C1 segment of cervical spinal cord (tissue), 14 donors: ENCODE results near the gene GLMN.

Experiments
- DNase-seq, 14 donors: peaks; one replicate each; lab custom pipeline; 2025; lab: John Stamatoyannopoulos, UW

Gene GLMN, protein sequence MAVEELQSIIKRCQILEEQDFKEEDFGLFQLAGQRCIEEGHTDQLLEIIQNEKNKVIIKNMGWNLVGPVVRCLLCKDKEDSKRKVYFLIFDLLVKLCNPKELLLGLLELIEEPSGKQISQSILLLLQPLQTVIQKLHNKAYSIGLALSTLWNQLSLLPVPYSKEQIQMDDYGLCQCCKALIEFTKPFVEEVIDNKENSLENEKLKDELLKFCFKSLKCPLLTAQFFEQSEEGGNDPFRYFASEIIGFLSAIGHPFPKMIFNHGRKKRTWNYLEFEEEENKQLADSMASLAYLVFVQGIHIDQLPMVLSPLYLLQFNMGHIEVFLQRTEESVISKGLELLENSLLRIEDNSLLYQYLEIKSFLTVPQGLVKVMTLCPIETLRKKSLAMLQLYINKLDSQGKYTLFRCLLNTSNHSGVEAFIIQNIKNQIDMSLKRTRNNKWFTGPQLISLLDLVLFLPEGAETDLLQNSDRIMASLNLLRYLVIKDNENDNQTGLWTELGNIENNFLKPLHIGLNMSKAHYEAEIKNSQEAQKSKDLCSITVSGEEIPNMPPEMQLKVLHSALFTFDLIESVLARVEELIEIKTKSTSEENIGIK

DNA sequence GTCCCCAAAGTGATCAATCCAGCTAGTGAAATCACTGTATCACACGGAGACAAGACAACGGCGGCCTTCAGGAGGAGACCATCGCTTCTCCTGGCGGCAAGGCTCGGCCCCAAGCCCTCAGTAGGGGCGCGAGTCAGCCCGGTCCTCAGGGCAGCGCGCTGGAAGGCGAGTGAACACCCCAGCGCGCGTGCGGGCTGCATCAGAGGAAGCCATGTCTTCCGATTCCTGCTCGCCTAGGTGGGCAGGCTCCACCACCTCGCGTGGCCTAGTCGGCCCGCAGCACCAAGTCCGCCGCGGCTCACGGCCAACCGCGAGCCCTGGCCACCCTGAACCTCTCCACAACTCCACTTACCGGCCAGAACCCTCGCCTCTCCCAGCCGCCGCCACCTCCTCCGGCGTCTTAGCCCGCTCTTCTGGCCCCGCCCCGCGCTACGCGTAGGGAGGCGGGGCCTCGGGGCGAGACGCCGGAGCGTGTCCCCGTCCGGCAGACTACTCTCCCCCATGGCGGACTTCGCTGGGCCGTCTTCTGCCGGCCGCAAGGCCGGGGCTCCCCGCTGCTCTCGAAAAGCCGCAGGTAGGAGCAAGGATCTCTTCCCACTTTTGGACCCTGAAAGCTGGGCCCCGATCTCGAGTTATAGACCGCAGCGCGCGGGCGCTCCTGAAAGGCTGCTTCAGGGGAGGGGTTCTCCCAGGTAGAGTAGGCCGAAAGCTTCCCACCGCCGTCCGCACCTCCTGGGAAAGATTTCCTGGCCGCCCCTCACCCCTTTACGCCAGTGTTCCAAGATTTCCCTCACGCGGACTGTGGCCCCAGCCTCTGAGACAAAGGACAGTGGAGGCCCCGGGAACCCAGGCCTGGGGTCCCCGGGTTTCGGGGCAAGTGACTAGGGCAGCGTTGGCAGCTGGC, at the start of gene GLMN, which contains the start of gene RPAP2:
Gene GLMN (minus strand): TSS at position 415 of the 904 bp plus-strand sequence. CDS start 988 bp downstream, outside the sequence.
Gene RPAP2 (plus strand): TSS at position 487 of the 904 bp plus-strand sequence. CDS start 15 bp downstream, at position 502.
- peak; percentile 15 to 90 (median 74) for DNase-seq

DNA sequence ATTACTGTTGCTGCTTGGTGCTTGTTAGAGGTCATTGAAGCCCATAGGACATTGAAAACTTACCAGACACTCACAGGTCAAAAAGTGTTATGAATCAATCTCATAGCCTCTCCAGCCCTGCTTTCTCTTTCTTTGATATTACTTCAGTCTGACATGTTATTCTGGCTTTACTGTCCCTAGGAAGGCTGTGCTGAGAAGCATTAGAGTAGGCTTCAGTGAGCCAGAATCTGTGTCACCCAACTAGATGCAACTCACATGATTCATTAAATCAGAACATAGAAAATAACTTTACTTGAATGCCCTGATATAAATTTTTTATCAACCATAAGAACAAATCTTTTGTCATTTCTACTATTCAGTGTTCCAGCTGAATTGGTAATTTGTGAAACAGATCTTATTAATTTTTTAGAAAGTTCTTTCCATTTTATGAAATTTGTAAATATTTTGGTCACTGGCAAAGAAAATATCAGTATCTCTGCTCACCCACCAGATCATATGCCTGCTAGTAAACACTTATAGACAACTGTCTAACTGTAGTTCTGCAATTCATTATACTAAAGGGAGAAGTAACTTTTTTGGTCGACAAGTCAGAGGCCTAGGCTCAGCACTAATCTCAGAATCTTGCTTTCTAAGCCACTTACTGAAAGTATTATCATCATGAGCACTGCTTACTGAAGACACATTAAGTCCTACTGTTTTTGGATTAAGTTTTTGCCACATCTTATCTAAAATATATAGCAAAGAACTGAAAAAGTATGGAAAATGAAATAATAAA, 48.3 kb upstream of the GLMN start:
- DNase-seq, result no peak

DNA sequence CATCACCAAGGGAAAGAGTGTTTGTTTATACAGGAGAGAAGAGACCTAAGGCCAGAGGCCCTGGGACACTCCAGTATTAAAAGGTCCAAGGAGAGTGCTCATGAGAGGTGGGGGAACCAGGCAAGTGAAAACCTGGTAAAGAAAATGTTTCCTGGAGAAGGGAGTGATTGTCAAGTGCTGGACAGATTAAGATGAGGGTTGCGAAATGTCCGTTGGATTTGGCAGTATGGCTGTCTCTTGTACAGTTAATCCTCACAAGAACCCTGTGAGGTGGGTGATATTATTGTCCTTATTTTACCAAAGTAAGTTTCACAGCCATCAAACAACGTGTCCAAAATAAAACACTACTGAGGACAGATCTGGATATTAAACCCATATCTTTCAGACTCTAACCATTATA, 44.3 kb upstream of the GLMN start:
- DNase-seq, result no peak

DNA sequence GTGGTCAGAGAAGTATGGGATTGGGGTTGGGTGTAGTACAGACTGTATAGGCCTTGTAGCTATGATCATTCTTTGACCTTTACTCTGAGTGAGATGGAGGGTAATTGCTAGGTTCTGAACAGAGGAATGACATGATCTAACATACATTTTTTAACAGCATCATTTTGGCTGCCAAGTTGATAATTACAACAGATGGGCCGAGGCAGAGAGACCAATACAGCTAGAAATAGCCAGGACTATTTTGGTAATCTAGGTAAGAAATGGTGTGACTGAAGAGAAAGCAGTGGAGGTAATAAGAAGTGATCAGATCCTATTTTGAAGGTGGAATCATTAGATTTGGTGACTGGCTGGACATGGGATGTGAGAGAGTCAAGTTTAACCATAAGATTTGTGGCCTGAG, 43.6 kb upstream of the GLMN start:
- DNase-seq, result peak in 1 of 14 donors; percentile 82

DNA sequence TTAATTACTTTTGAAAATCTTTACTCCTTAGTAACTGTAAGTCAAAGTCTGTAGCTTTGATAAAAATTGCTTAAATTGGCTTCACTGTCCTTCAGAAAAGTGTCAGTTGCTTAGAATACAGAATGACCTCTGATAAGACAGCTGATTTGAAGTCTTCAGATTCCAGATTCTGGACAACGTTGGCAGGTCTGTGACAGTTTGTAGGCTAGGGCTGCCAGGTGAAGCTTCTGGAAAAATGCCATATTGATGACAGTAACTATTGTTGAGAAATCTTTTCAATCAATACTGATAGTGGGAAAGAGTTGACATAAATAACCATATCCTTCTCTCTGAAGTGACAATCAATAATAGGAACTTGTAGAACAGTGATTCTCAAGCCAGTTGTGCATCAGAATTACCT, 41.4 kb upstream of the GLMN start:
- no peak for DNase-seq

DNA sequence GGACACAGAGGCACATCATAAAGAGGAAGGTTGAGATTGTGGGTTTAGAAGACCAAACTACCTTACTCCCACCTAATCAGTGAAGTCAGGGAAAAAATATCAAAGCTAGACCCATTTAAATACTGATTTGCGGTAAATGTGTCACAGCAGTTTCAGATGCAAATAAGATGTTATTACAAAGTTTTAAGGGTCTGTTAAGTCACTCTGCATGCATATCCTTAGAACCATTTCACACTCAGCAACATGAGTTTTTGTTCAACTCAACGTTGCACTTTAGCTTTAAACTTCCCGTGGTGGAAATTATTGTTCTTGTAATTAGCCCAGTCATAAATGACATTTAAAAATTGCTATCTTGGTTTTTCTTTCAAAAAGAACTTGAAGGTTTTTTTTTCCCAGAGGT, 34.9 kb upstream of the GLMN start:
- DNase-seq, result no peak

DNA sequence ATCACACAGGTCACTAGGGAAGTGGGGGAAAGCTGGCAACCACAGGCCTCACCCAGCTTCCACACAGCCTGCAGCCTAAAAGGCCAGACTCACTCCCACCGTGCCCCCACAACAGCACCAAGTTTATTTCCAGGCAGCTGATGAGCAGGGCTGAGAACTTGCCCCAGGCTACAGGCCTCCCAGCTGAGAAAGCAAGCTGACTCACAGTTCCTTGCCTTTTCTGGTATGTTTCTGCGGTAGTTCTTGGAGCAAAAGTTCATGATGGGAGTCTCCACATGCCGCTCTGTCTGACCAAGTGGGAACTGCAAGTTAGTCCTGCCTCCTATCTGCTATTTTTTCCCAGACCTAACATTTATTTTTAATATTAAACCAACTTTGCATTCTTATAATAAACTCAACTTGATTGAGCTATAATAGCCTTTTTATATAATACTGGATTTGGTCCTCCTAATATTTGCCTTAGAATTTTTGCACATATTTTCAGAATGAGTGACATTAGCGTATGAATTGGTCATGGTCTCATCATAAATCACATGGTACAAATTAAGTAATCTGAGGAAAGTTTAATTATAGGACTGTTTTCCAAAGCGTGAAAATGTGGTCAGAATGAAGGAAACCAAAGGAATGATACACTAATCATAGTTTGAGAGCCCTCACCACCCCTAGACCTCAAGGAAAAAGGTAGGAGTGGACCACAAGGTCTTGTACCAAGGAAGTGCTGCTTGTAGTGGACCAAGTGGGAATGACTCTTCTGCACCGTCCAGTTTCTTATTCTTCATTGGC, 30.8 kb upstream of the GLMN start:
- no peak for DNase-seq

DNA sequence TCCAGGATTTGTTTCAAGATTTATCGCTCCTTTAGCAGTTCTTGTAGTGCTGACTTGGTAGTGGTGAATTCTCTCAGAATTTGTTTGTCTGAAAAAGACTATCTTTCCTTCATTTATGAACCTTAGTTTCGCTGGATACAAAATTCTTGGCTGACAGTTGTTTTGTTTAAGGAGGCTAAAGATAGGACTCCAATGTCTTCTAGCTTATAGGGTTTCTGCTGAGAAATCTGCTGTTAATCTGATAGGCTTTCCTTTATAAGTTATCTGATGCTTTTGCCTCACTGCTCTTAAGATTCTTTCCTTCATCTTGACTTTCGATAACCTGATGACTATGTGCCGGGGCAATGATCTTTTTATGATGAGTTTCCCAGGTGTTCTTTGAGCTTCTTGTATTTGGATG, 29.0 kb upstream of the GLMN start:
- no peak for DNase-seq

DNA sequence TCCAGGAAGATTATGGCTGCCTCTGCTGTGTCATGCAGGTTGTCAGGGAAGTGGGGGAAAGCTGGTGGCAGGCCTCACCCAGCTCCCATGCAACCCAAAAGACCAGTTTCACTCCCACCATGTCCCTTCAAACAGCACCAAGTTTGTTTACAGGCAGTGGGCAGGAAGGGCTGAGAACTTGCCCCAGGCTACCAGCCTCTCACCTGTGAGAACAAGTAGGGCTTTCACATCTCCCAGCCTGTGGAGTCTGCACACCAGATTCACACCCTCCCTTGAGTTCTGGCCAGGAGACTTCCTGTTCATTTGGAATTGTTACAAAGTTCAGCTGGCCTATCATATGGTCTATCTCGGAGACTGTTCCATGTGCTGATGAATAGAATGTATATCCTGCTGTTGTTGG, 27.9 kb upstream of the GLMN start:
- DNase-seq, result no peak

DNA sequence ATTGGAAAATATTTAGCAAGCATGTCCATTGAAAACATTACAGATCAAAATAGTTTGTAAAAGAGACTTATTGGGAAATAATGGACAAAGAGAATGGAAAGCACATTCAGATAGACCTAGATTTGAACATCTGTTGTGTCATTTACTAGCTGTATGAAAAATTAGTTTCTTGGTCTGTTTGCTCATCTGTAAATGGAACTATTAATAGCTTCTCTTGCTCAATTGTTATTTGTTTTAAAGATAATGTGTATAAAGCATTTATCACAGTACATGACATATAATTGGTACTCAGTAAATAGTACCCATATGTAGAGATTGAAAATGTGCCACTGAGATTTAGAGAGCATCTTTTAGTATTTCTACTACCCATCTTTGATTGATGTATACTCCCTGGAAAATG, 26.0 kb upstream of the GLMN start:
- no peak for DNase-seq

DNA sequence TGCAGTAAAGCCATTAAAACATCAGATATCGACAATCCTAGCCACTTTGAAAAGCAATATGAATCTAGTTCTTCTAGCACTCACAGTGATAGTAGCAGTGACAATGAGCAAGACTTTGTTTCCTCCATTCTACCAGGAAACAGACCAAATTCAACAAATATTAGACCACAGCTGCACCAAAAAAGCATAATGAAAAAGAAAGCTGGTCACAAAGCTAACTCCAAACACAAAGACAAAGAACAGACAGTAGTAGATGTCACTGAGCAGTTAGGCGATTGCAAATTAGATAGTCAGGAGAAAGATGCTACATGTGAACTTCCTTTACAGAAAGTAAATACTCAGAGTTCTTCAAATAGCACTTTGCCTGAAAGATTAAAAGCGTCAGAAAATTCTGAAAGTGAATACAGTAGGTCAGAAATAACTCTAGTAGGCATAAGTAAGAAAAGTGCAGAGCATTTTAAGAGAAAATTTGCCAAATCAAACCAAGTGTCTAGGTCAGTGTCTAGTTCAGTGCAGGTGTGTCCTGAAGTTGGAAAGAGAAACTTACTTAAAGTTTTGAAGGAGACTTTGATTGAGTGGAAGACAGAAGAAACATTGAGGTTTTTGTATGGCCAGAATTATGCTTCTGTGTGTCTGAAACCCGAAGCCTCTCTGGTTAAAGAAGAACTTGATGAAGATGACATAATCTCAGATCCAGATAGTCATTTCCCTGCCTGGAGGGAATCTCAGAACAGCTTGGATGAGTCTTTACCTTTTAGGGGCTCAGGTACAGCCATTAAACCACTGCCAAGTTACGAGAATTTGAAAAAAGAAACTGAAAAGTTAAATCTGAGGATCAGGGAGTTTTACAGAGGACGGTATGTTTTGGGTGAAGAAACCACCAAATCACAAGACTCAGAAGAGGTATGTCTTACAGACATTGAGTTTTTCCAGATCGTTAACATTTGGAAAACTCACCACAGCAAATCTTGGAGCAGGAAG, 25.0 kb upstream of the GLMN start:
- no peak for DNase-seq

DNA sequence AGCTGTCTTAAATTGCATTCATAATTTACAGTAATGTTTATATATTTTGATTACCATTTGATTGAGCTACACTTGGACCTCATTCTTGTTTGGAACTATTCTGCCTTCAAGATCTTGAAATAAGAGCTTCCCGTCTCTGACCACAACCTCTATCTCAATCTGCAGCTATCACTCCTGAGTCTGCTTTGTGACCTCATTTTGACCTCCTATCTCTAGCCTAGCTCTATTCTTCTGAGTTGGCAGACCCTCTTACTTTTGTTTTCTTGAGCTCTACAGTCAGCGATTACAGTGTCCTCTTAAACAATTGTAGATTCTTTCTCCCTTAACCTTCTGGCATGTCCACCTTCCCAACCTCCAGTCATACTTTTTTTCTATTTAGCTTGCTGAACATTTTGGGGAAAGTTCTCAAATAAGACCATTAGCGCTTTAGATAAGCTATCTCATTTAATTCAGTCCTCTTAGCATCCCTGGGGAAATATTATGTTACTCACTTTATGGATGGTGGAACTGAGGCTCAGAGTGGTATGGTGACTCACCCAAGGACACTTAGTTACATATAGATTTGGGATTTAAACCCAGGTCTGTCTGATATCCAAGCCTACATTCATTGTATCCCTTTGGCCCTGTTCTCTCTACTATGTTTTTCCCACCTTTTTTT, 19.2 kb upstream of the GLMN start:
- DNase-seq, result no peak

DNA sequence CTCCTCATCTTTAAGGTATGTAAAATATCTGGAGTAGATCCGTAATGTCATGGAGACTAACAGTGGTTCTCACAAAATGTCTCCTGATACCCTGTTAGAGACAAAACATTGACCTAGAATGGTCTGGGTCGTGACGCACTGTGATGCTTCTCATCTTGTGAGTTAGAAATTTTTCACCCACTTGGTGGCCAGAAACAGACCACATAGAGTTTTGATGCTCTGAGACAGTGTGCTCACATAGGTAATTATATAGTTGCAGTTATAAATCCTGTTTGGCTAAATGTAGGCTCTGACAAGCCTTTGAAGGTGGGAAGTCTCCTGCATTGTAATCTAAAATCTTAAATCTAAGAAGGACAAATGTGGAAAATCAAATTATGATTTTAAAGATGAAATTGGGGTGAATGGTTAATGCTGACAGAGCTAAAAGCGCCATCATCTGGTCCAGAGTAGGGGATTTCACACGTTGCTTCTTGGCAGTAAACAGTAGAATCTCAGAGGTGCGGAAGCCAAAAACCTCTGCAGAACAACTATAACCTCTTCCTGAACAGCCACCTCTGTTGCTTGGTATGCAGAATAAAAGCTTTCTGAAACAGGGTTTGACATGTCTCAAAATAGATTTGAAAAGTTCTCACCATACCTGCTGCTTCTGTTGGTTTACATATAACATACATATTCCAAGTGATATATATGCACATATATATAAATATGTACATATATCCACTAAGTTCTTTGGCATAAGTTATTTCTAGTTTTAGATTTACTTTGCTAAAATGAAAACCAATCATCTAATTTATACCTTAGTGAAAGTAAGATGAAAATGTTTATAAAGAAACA, 17.2 kb upstream of the GLMN start:
- no peak for DNase-seq

DNA sequence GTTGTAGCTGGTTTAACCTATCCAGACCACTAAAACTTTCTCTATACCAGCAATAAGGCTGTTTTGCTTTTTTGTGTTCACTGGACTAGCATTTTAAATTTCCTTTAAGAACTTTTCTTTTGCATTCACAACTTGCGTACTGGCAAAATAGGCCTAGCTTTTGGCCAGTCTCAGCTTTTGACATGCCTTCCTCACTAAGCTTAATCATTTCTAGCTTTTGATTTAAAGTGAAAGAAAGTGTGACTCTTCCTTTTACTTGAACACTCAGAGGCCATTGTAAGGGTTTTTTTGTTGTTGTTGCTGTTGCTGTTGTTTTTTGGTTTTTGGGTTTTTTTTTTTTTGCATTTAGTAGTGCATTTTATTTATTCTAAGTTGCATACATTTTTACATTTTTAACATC, 15.2 kb upstream of the GLMN start:
- DNase-seq, result no peak

DNA sequence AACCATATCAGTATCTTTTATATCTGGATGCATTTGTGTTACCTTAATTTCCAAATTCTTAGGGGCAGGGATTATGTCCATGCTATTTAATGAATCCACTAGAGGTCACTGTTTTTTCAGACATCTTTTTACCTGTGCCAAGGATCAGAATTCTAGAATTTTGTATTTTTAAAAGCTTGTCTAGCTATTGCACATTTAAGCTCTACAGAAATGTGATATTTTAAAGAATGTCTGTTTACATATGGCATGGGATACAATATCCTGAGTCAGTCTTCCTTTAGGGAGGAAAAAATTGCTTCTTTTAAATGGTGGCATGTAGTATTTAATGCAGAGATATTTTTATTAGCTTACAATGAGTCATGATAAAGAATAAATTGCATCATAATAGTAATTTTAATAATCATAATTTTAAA, 11.4 kb upstream of the GLMN start:
- DNase-seq, result peak in 1 of 14 donors; percentile 19

DNA sequence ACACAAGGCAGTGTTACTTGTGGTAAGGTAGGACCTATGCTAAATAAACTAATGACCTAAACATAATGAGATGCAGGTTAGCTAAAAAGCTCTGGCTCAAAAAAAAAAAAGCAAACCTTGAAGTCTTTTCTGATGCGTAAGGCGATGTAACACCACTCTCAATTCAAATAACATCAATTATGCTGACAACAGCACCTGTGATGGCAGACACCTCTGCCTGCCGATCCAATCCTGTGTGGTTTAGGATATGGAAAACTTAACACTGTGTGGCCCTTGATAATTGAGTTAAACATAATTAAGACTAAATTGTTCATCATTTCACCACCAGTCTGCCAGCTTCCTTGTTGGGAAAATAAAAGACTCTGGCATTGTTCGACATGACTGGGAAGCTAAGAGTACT, 9.2 kb upstream of the GLMN start:
- DNase-seq, result no peak

DNA sequence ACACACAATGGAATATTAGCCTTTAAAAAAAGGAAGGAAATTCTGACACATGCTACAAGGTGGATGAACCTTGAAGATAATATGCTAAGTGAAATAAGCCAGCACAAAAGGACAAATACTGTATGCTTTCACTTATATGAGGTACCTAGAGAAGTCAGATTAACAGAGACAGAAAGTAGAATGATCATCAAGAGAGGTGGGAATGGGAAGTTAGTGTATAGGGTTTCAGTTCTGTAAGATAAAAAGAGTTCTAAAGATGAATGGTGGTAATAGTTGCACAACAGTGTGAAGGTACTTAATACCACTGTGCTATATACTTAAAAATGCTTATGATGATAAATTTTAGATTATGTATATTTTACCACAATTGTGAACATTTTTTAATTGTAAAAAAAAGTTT, 7.2 kb upstream of the GLMN start:
- DNase-seq, result no peak

DNA sequence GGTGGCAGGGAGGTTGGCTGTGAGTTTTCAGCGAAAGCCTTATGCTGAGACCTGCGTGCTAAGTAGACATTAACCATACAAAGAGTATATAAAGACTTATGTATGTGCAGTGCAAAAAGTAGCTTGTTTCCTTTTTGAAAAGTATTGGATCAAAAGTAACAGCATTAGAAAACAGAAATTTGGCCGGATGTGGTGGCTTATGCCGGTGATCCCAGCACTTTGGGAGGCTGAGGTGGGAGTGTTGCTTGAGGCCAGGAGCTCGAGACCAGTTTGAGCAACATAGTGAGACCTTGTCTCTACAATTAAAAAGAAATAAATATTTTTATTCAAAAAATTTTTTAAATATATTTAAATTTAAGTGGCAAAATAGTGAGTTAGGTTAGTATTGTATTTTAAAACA, 2.2 kb upstream of the GLMN start:
- no peak for DNase-seq
